H1 (cell line): Measurements from ENCODE around the gene CFD. TPM values are rescaled to one million over a fixed set of nuclear protein-coding genes. Genes with fewer than 3 reads are reported as not detected.

ENCODE experiments used
- CTCF ChIA-PET: fragments of 300-600 bp; sonication (Branson Sonifier 250); formaldehyde crosslinking; loops from one replicate; lab custom pipeline; 2021; ENCODE audit not compliant: partially characterized antibody; lab: Charles Lee
- POLR2A ChIA-PET: fragments of 300-600 bp; sonication (Branson Sonifier 250); formaldehyde crosslinking; loops from one replicate; lab custom pipeline; 2021; ENCODE audit warnings: inconsistent platforms; ENCODE audit not compliant: partially characterized antibody; lab: Charles Lee
- DNase-seq, 2 experiments: peaks; one replicate each; pipeline versions ENCODE4 v3.0.0 to v3.0.0-alpha.2; 2010 to 2022; ENCODE audit warnings: low spot score in 2 of 2, low read depth in 1 of 2, mixed read lengths in 1 of 2
- FAIRE-seq: peaks from 2 replicates; lab custom pipeline; 2011; peaks lifted over from hg19 to GRCh38; lab: Jason Lieb, UNC
- H2AFZ ChIP-seq: 2 replicates; pipeline ENCODE4 v1.8.1; 2012; ENCODE audit warnings: low read length, inconsistent platforms
- H2AK5ac ChIP-seq: 2 replicates; pipeline ENCODE4 v1.6.1; 2013; ENCODE audit warnings: low read depth, low read length
- H2BK120ac ChIP-seq: replicated peaks from 2 replicates; pipeline ENCODE3; 2013; ENCODE audit warnings: low read depth, low read length, inconsistent platforms
- H2BK12ac ChIP-seq: 2 replicates; pipeline ENCODE4 v1.6.1; 2013; ENCODE audit warnings: low read depth, low read length
- H2BK15ac ChIP-seq: 2 replicates; pipeline ENCODE4 v1.6.1; 2013; ENCODE audit warnings: low read length
- H2BK20ac ChIP-seq: 2 replicates; pipeline ENCODE4 v1.6.1; 2013; ENCODE audit warnings: low read length
- H2BK5ac ChIP-seq: 2 replicates; pipeline ENCODE4 v1.6.1; 2013; ENCODE audit warnings: low read depth, low read length
- H3K14ac ChIP-seq: 2 replicates; pipeline ENCODE4 v1.6.1; 2013; ENCODE audit warnings: inconsistent platforms; ENCODE audit not compliant: insufficient read length
- H3K18ac ChIP-seq: 2 replicates; pipeline ENCODE4 v1.6.1; 2013; ENCODE audit warnings: low read length; ENCODE audit errors: extremely low read depth
- H3K23ac ChIP-seq: 2 replicates; pipeline ENCODE4 v1.6.1; 2013; ENCODE audit warnings: inconsistent platforms; ENCODE audit not compliant: insufficient read length
- H3K23me2 ChIP-seq: 2 replicates; pipeline ENCODE4 v1.6.1; 2013; ENCODE audit warnings: low read depth, low read length
- H3K27ac ChIP-seq: 2 replicates; pipeline ENCODE4 v1.6.1; 2011; ENCODE audit warnings: low read depth, low read length, inconsistent platforms
- H3K27me3 ChIP-seq, 4 experiments: replicated peaks in 1 of 4; 1 replicate in 1 of 4; 2 replicates in 3 of 4; pipeline versions ENCODE4 v1.6.1 to v1.8.1; 2011 to 2013; ENCODE audit warnings: low read length in 3 of 4, mild to moderate bottlenecking in 3 of 4, inconsistent platforms in 2 of 4, mixed read lengths in 2 of 4, moderate library complexity in 1 of 4; ENCODE audit not compliant: control insufficient read depth in 3 of 4, insufficient read depth in 3 of 4; ENCODE audit errors: extremely low read depth in 1 of 4
- H3K36me3 ChIP-seq, 4 experiments: 2 replicates each; pipeline versions ENCODE4 v1.6.1 to v1.8.1; 2011 to 2013; ENCODE audit warnings: mild to moderate bottlenecking in 4 of 4, low read length in 3 of 4, moderate library complexity in 2 of 4, control low read depth in 1 of 4, inconsistent platforms in 1 of 4; ENCODE audit not compliant: insufficient read depth in 4 of 4, control insufficient read depth in 2 of 4
- H3K4ac ChIP-seq: replicated peaks from 2 replicates; pipeline ENCODE3; 2013; ENCODE audit warnings: low read length, low read depth, mixed read lengths, inconsistent platforms; ENCODE audit not compliant: insufficient read length
- H3K4me1 ChIP-seq, 4 experiments: replicated peaks in 1 of 4; 1 replicate in 1 of 4; 2 replicates in 3 of 4; pipeline versions ENCODE4 v1.6.1 to v1.8.1; 2011 to 2013; ENCODE audit warnings: low read length in 3 of 4, inconsistent platforms in 2 of 4, mixed read lengths in 1 of 4; ENCODE audit not compliant: insufficient read depth in 4 of 4, control insufficient read depth in 3 of 4
- H3K4me2 ChIP-seq, 2 experiments: 2 replicates each; pipeline versions ENCODE4 v1.6.1 to v1.8.1; 2011 to 2013; ENCODE audit warnings: low read depth in 2 of 2, low read length in 2 of 2, control low read depth in 1 of 2, inconsistent platforms in 1 of 2, mild to moderate bottlenecking in 1 of 2; ENCODE audit not compliant: insufficient read depth in 1 of 2
- H3K4me3 ChIP-seq, 4 experiments: fragments of 200-600, 300-600 bp in 1 of 4; sonication (generic), shearing (Covaris generic), sonication (Bioruptor Twin) in 1 of 4; 2 replicates each; pipeline versions ENCODE4 v1.5.1 to v1.8.1; 2011 to 2016; ENCODE audit warnings: low read length in 4 of 4, low read depth in 3 of 4, control low read depth in 2 of 4, inconsistent platforms in 2 of 4, mild to moderate bottlenecking in 2 of 4, mixed read lengths in 1 of 4, moderate library complexity in 1 of 4; ENCODE audit not compliant: insufficient read depth in 2 of 4; ENCODE audit errors: extremely low read depth in 1 of 4
- H3K56ac ChIP-seq: replicated peaks from 2 replicates; pipeline ENCODE3; 2013; ENCODE audit warnings: low read depth, mild to moderate bottlenecking, mixed read lengths, low read length, inconsistent platforms; ENCODE audit not compliant: insufficient read length
- H3K79me1 ChIP-seq: 2 replicates; pipeline ENCODE4 v1.6.1; 2013; ENCODE audit warnings: low read depth, low read length, control low read depth
- H3K79me2 ChIP-seq, 2 experiments: 2 replicates each; pipeline versions ENCODE4 v1.6.1 to v1.8.1; 2012 to 2013; ENCODE audit warnings: low read length in 2 of 2, mild to moderate bottlenecking in 2 of 2, inconsistent platforms in 1 of 2; ENCODE audit not compliant: insufficient read depth in 2 of 2, control insufficient read depth in 1 of 2
- H3K9ac ChIP-seq, 4 experiments: replicated peaks in 1 of 4; 1 replicate in 1 of 4; 2 replicates in 3 of 4; pipeline versions ENCODE4 v1.6.1 to v1.8.1; 2011 to 2013; ENCODE audit warnings: low read depth in 3 of 4, low read length in 3 of 4, control low read depth in 2 of 4, mild to moderate bottlenecking in 2 of 4, moderate library complexity in 2 of 4, inconsistent platforms in 1 of 4; ENCODE audit errors: extremely low read depth in 1 of 4
- H3K9me3 ChIP-seq, 2 experiments: 2 replicates each; pipeline versions ENCODE4 v1.6.1 to v1.8.1; 2012 to 2013; ENCODE audit warnings: mild to moderate bottlenecking in 2 of 2, moderate library complexity in 2 of 2, control low read depth in 1 of 2, inconsistent platforms in 1 of 2, low read depth in 1 of 2, low read length in 1 of 2, mixed read lengths in 1 of 2; ENCODE audit not compliant: insufficient read depth in 2 of 2
- H4K20me1 ChIP-seq, 2 experiments: replicated peaks in 1 of 2; 2 replicates each; pipeline versions ENCODE3 to v1.8.1; 2011 to 2013; ENCODE audit warnings: inconsistent platforms in 2 of 2, low read length in 2 of 2, mild to moderate bottlenecking in 1 of 2; ENCODE audit not compliant: insufficient read depth in 2 of 2, control insufficient read depth in 1 of 2
- H4K5ac ChIP-seq: 2 replicates; pipeline ENCODE4 v1.6.1; 2013; ENCODE audit warnings: low read length, low read depth, mixed read lengths, inconsistent platforms; ENCODE audit not compliant: insufficient read length
- H4K8ac ChIP-seq: 2 replicates; pipeline ENCODE4 v1.8.0; 2013; ENCODE audit warnings: mild to moderate bottlenecking, moderate library complexity, low read length, inconsistent platforms; ENCODE audit not compliant: insufficient read depth; ENCODE audit errors: extremely low read depth
- H4K91ac ChIP-seq: replicated peaks from 2 replicates; pipeline ENCODE3; 2013; ENCODE audit warnings: low read length, mixed read lengths, inconsistent platforms; ENCODE audit not compliant: insufficient read length
- TAF1 ChIP-seq: IDR thresholded peaks from 2 replicates; pipeline ENCODE4 v1.6.1; 2011; ENCODE audit warnings: mild to moderate bottlenecking, low read depth, low read length
- WGBS, 2 experiments: shearing (Covaris generic) in 1 of 2; methylation state at CpG; one replicate each; pipeline versions ENCODE4 v1.1.6 to v1.1.7; 2013 to 2015; ENCODE audit warnings: low lambda C conversion rate in 2 of 2, mixed read lengths in 2 of 2, inconsistent platforms in 1 of 2, low coverage in 1 of 2, missing lambda C conversion rate in 1 of 2; ENCODE audit not compliant: insufficient replicate concordance in 2 of 2, insufficient coverage in 1 of 2, insufficient read length in 1 of 2; ENCODE audit errors: extremely low coverage in 1 of 2, missing lambda C conversion rate in 1 of 2; 5-methylcytosine and 5-hydroxymethylcytosine counted together
- polyA plus RNA-seq, 7 experiments: library from polyadenylated mRNA; depleted of rRNA in 3 of 7; stranded (reverse) in 5 of 7; unstranded in 2 of 7; fragments of >200 nt in 5 of 7; fragments of 200-250 nt in 2 of 7; gene quantifications; 1 replicate in 5 of 7; 2 replicates in 1 of 7; 4 replicates in 1 of 7; pipeline versions ENCODE4 v1.2.1 to v1.2.3, GENCODE V29; 2011 to 2013; ENCODE audit warnings: missing spikeins in 2 of 7, mixed read lengths in 2 of 7
- total RNA-seq: library from RNA; stranded (reverse); fragmentation: NEBNext Ultra II Directional; extraction: Animal tissue kit (Norgen Biotek cat#: 25700); gene quantifications from 2 replicates; pipeline ENCODE4 v1.2.1, GENCODE V29; 2021

Gene CFD
- total and polyA plus RNA-seq, 2 of the 8 experiments (the other 6 are each of a cell fraction or from before 2014, with no cell fraction given): 1.7 to 2.8 TPM

- Histone ChIP-seq H3K4me2 (no peak overlapping the region), H3K27ac (no peak overlapping the region), H4K5ac (no peak overlapping the region), H3K23ac (no peak overlapping the region), H2BK120ac (no peak overlapping the region), H3K4me1 (no peaks in the 10 kb centered on the region), H4K91ac (no peak overlapping the region), H2BK5ac (no peak overlapping the region), H3K36me3 (no peaks in the 10 kb centered on the region), H3K79me2 (no peaks in the 10 kb centered on the region), H3K4ac (no peak overlapping the region), H3K9me3 (no peaks in the 10 kb centered on the region), H2BK12ac (no peak overlapping the region), H3K4me3 (no peak overlapping the region), H3K9ac (no peak overlapping the region), H3K23me2 (no peaks in the 10 kb centered on the region), H2AK5ac (no peak overlapping the region), H3K79me1 (no peaks in the 10 kb centered on the region), H3K27me3 (0 out of 7 replicates have a peak, but pooled peaks cover 0 to 2% (median 0%) of the 10 kb centered on the region in 4 experiments), H4K8ac (peak overlapping the region; percentile 45; the same call in 1 of the 2 replicates), H2BK15ac (0 out of 2 replicates have a peak overlapping the region, but pooled peaks have one; percentile 46), H4K20me1 (no peaks in the 10 kb centered on the region), H2BK20ac (no peak overlapping the region), H3K14ac (no peak overlapping the region), H2AFZ (no peak overlapping the region), H3K18ac (no peak overlapping the region), H3K56ac (no peak overlapping the region)
- ChIA-PET POLR2A (interaction anchor here (1.1 to 2.9 kb wide), 5 partner anchors 8 to 54 kb away, joined by 3 to 9 read pairs (median 3); partner anchors contain the start of gene PTBP1), CTCF (interaction anchor here (0.7 to 1.7 kb wide), 4 partner anchors 9 to 113 kb away, joined by 3 to 8 read pairs (median 5); no protein-coding TSS in a partner anchor)
- no peak for DNase-seq
- no peak for FAIRE-seq
- 83% methylated on average over 12 of the region's 13 CpGs; no CpG with 5 or more reads in 1 of the 2 experiments for WGBS, 2 experiments
- no peak for TF ChIP-seq TAF1
Measured at GRCh38 chr19:850979-851335, 8.5 kb upstream of the CFD start.
